Measurements from ENCODE around the gene MTHFR.
A peak's percentile ranks its signal among the peaks of the same experiment; 100 is the strongest.

The MTHFR gene

DNA sequence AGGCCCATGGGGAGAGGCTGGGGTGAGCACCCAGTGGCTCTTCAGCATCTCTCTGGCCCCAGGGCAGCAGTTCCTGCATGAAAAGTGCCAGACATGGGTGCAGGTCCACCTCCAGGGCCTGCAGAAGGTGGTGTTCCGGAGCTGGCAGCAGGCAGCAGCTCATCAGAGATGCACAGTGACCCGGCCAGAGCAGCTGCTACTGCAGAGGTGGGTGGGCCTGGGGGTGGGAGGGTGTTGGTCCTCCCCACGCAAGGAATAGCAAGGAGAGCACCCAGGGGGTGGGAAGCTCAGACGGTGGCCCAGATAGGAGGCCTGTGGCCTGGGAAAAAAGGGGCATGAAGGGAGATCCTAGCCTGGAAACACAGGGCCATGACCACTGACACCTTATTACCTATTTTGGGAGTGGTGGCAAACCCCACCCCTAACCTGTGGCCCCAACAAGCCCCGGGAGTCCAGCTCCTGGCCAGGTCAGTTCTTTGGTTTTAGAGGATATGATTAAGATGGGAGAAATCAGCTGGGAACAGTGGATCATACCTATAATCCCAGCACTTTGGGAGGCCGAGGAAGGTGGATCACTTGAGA is 23.5 kb downstream of the MTHFR start:
- DNase-seq (ENCODE audit: low spot score) = no peak

DNA sequence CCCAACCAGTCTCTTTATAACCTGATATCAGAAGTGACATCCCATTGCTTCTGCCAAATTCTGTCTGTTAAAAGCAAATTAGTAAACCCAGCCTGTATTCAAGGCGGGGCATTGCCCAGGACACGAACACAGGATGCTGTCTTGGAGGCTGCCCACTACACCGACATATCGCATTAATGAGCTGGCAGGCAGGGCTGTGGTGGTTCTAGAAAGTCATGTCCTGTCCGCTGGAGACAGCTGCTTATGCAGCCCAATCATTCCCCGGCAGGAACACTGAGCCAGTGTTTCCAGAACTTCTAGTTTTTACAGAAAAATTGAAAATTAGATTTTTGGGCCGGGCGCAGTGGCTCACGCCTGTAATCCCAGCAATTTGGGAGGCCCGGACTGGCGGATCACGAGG is 24.5 kb downstream of the MTHFR start:
- peak; percentile 62 for DNase-seq (ENCODE audit: low spot score)

DNA sequence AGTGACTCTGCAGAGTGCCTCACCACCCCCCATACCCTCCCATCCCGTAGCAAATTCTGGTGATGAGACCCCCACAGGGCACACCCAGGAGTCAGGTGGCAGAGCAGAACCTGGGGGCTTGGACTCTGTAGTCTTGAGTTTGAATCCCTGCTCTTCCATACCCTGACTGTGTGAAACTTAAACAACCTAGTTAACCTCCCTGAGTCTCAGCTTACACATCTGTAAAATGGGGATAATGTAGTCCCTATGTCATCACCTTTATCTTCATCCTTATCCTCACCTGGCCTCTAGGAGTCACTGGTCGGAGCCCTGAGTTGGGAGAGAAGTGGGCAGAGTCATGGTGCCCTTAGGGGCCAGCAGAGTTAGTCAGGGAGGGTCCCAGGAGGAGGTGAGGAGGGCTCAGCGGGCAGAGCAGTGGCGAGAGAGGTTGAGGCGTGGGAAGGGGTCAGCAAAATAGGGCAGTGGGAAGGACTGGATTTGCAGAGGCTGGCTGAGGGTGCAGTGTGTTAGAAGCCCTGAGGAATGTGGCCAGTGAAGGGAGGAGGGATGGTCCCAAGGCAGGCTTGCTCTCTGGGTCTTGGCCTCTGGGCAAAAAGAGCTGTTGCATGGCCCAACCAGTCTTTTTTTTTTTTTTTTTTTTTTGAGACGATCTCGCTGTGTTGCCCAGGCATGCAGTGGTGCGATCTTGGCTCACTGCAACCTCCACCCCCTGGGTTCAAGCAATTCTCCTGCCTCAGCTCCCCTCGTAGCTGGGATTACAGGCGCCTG is 25.2 kb downstream of the MTHFR start:
- no peak for DNase-seq (ENCODE audit: low spot score)

GRCh38 chr1:11779715-11780379 is 25.9 kb downstream of the MTHFR start:
- no peak for DNase-seq (ENCODE audit: low spot score)

DNA sequence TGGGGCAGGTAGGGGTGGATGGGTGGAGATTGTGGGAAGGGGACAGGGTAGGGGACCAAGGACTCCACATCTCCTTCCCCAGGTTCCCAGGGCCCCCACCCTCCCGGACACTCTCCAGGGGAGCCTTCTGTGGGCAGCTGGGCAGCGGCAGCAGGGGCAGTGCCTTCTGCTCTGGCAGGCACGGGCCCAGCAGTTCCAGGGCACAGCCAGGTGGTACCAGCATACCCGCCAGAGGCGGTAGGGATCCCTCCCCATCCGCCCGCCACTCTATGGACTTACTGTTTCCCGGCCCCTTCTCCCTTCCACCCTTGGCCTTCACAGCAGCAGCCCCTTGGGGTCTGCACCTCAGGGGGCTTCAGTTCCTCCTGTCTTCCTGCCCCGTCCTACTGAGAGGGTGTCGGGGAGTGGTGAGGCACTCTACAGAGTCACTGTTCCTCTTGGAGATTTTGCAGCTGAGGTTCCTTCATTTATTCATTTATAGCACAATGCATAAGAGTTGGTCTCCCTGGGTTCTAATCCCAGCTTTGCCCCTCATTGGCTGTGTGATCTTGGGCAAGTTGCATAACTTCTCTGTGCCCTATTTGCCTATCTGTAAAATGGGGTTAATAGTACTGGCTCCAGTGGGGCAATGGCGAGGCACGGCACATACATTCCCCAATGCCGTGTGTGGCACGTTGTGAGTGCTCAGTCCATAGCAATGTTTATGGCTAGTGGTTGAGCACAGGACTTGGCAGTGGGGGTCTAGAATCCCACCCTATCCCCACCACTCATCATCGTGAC is 26.7 kb downstream of the MTHFR start:
- no peak for DNase-seq (ENCODE audit: low spot score)

DNA sequence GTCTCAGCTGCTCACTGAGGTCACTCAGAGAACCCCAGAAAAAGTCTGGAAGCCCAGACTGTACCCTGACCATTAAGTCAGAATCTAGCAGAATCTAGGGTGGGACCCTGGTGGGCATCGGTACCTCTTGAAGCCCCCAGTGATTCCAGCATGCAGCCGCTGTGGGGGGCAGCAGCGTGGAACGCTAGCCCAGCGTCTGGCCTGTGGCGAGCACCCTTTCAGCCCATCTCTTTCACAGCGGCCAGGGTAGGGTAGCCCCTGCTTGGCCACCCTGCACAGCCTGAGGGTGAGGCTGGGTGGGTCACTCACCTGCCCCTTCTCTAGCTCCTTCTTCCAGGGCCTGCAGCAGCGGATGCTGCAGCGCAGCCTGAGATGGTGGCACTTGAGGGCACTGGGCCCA is 27.4 kb downstream of the MTHFR start:
- no peak for DNase-seq (ENCODE audit: low spot score)

GRCh38 chr1:11777658-11778322 is 28.0 kb downstream of the MTHFR start:
- no peak for DNase-seq (ENCODE audit: low spot score)

DNA sequence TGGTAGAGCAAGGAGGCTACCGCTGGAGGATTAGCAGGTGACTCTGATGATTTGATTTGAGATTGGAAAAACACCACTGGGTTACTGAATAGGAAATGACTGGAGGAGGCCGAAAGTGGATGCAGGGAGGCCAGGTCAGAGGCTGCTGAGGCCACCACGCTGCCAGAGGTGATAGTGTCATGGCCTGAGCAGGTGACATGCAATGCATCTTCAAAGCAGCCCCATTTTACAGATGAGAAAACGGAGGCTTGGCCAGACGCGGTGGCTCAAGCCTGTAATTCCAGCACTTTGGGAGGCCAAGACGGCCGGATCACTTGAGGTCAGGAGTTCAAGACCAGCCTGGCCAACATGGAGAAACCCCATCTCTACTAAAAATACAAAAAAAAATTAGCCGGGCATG is 31.0 kb downstream of the MTHFR start:
- DNase-seq (ENCODE audit: low spot score) = no peak

GRCh38 chr1:11772458-11772857 is 33.3 kb downstream of the MTHFR start:
- DNase-seq (ENCODE audit: low spot score) = no peak

DNA sequence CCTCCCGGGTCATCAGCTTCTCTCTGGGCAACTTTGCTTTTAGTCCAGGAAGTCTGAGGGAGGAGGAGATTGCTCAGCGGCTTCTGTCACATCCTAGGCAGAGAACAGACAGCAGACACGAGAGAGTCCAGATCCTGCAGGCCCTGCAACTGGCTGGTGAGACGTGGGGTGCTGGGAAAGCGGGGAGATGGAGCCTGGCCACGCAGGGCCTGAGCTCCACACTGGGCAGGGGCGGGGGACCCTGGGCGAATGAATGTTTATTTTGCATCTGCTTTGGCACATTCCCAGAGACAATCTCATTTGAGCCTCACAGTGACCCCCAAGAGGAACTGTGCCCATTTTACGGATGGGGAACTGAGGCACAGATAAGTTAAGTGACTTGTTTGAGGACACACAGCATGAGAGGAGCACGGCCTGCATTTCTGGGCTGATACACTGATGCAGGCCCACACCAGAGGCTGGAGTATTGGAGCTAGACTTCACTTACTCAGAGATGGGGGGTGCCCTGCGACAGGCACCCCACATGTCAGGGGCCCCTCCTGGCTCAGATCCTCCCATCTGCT is 34.2 kb downstream of the MTHFR start:
- DNase-seq (ENCODE audit: low spot score) = no peak

DNA sequence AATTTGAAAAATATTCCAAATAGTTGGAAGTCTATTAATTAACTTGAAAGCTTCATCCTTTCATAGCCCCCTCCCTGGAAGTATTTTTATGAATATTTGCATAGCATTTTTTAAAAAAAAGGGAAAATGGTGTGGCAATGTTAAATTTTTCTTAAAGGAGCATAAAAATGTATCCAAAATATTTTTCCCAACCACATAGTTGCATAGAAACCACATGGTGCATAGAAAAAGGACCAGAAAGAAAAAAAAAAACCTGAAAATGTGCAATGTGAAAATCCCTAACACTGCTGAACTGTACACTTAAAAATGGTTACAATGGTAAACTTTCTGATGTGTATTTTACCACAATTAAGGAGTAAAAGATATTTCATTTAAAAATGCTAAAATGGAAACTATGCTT is 35.8 kb downstream of the MTHFR start:
- DNase-seq (ENCODE audit: low spot score) = no peak

- no peak for DNase-seq (ENCODE audit: low spot score)
Observed at GRCh38 chr1:11769274-11769673, 36.5 kb downstream of the MTHFR start.

DNA sequence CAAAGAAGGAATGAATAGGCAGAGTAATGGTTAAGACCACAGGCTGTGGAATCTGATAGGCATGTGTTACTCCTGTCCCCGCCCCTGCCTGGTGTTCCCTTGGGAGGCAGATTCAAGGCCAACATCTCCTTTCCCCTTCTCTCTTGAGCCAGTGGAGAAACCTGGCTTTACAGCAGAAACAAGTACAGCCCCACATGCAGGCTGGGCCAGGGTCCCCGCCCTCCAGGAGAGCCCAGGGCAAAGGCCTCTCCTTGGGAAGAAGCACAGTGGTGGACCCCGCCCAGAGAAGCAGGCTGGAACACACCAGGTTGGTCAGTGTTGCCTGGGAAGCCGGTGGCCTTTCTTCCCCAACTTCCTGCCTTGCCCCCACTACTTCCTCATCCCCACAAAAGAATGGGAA is 36.9 kb downstream of the MTHFR start:
- no peak for DNase-seq (ENCODE audit: low spot score)

DNA sequence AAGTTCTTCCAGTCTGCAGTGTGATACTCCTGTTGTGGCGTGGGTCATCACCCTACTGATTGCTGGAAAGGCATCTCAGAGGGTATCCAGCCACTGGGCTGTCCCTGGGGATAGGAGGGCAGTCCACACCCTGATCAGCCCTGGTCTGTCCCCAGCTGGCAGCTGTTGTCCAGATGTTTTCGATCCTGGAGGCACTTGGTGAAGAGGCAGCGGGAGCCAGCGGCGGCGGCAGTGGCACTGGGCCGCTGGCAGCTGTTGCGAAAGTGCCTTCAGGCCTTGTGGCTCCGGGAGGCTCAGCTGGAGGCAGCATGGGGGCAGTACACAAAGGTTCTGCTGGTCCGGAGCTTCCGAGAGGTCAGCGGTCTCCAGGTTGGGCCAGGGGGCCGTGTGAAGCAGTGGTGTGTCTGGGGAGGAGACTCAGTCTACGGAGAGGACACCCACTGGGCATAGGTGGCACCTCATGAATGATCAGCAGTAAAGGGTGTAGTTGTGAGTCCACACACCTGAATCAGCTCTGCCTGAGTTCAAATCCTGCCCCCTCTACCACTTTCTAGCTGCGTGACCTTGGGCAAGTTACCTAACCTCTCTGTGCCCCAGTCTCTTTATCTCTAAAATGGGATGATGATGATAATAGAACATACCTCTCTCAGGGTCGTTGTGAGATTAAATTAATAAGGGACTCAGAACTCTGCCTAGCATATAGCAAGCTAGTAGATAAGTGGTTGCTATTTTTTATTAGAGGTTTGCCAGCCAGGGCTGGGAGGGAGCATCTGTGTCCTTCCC is 37.7 kb downstream of the MTHFR start:
- no peak for DNase-seq (ENCODE audit: low spot score)

- no peak for DNase-seq (ENCODE audit: low spot score)
Observed at GRCh38 chr1:11766429-11766776, 39.4 kb downstream of the MTHFR start.

DNA sequence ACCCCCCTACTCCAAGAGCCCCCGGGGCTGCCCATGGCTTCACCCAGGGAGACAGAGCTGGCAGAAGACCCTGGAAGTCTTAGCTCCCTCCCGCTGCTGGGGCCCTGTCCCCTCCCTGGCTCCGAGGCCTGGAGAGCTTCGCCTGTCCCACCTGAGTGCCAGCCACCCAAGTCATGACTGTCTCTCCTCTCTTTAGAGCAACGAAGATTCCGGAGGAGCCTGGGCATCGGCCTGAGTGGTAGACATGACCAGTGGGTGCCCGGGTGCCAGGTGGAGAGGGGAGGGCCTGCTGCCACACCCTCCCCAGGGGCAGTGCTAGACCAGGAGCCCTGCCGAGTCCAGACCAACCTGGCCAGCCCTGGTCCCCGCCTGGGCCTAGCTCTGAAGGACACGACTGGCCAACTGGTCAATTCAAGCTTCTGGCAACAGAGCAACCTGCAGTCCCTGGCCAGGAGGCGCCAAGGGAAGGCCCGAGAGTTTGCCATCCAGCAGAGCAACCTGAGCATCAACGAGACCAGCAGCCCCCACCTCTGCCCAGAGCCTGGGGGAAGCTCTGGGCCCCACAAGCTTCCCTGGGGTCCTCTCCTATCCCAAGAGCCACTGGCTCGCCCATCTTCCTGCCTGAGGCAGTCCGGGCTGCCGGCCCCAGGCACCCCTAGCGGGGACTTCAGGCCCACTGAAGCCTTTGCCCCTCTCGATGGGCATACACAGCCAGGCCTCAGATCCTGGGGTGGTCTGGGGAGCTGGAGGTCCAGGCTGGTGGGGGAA is 39.9 kb downstream of the MTHFR start:
- DNase-seq (ENCODE audit: low spot score) = no peak

DNA sequence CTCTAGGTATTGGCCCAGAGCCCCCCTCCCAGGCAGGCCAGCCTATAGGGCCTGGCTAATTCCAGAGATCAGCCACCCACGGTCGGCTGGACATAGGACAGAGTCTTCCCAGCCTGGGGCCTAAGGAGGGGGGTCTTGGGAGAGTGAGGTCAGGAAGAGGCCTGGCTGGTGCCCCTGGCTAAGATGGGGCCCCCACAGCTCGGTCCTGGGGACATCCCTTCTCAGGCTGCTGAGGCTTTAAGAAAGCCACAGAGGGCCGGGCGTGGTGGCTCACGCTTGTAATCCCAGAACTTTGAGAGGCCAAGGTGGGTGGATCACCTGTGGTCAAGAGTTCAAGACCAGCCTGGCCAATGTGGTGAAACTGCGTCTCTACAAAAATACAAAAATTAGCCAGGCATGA is 41.2 kb downstream of the MTHFR start:
- no peak for DNase-seq (ENCODE audit: low spot score)

DNA sequence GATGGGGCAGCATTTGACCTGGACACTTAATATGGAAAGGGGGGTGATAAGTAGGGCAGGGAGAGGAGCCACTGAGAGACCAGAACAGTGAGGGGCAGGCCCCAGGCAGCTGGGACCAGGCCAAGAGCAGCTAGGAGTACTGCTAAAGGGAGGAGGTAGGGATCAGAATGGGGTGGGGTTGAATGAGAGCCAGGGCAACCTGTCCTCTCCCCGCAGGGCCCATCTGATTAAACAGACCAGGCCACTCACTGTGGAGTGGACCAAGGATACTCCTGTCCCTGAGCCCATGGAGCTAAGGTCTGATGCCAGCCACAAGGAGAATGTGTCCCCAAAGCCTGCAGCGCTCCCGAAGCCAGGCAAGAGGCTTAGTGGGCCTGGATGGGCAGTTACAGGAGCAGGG is 41.6 kb downstream of the MTHFR start:
- no peak for DNase-seq (ENCODE audit: low spot score)

GRCh38 chr1:11761988-11762406 is 43.8 kb downstream of the MTHFR start, which contains the start of gene C1orf167:
Gene C1orf167 (plus strand): TSS chr1:11762193. CDS start chr1:11764401, 2,208 bp downstream.
- no peak for DNase-seq (ENCODE audit: low spot score)

DNA sequence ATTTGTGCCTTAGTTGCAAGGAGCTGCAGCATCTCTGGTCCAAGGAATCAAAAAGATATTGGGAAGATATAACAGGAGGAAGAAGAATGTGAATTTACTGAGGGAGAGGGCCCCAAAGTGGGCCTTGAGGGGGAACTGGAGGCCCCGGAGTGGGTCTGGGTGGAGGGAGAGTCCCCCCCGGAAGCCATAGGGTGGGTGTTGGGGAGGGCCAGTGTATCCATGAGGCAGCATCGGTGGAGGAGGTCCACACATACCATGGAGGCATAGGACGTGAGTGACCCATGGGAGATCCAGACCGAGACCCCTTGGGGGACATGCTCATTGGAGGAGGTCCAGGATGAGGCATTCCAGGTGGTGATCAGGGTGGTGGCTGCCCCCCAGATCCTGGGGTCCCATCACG is 44.5 kb downstream of the MTHFR start:
- no peak for DNase-seq (ENCODE audit: low spot score)

Measured in kidney tubule cell (primary cell).